IPS-NIHi11 (cell line): ENCODE data around the gene NDUFAF3.

Experiments
- DNase-seq: peaks from one replicate; pipeline ENCODE4 v3.0.0; 2012; ENCODE audit warnings: mixed read lengths, low spot score

NDUFAF3 gene

GRCh38 chr3:49054344-49054862 lies 32.5 kb downstream of the NDUFAF3 start:
- no peak for DNase-seq

GRCh38 chr3:49057268-49057667 lies 35.3 kb downstream of the NDUFAF3 start:
- no peak for DNase-seq

GRCh38 chr3:49058011-49058410 lies 36.1 kb downstream of the NDUFAF3 start:
- no peak for DNase-seq
